SK-N-SH (cell line): Measurements from ENCODE around the gene ABHD12. TPM values are rescaled to one million over a fixed set of nuclear protein-coding genes. Genes with fewer than 3 reads are reported as not detected.

Experiments
- CTCF ChIA-PET: fragments of 300-600, 350-600 bp; formaldehyde crosslinking; extraction: SDS; loops from one replicate; lab custom pipeline; 2021; lab: Yijun Ruan, JAX
- POLR2A ChIA-PET: fragments of 350-600 bp; sonication (Branson Sonifier 250); formaldehyde crosslinking; extraction: SDS; loops from one replicate; lab custom pipeline; 2020; ENCODE audit warnings: antibody characterized with exemption, inconsistent platforms; lab: Yijun Ruan, JAX
- DNase-seq: peaks from one replicate; pipeline ENCODE4 v3.0.0; 2012
- H2AFZ ChIP-seq: fragments of 200-600 bp; sonication (generic); 2 replicates; pipeline ENCODE4 v1.8.1; 2016; ENCODE audit warnings: antibody characterized with exemption, mild to moderate bottlenecking, low read depth
- H3F3A ChIP-seq: fragments of 200-600 bp; sonication (generic); replicated peaks from 2 replicates; pipeline ENCODE3; 2016; ENCODE audit warnings: antibody characterized with exemption, mild to moderate bottlenecking; ENCODE audit not compliant: insufficient read depth
- H3K27ac ChIP-seq, 2 experiments: fragments of 200-500 bp in 1 of 2; fragments of 200-600 bp in 1 of 2; sonication (Bioruptor generic) in 1 of 2; sonication (generic), shearing (Covaris generic) in 1 of 2; 2 replicates each; pipeline versions ENCODE4 v1.5.1 to v1.6.1; 2014 to 2016; ENCODE audit warnings: low read depth in 2 of 2, inconsistent platforms in 1 of 2, low read length in 1 of 2, mild to moderate bottlenecking in 1 of 2, mixed read lengths in 1 of 2
- H3K27me3 ChIP-seq: fragments of 200-600 bp; sonication (generic), shearing (Covaris generic); 2 replicates; pipeline ENCODE4 v1.6.1; 2016; ENCODE audit warnings: mixed run types; ENCODE audit not compliant: insufficient read depth
- H3K36me3 ChIP-seq, 2 experiments: fragments of 200-500 bp in 1 of 2; fragments of 200-600 bp in 1 of 2; sonication (Bioruptor generic) in 1 of 2; sonication (generic) in 1 of 2; replicated peaks in 1 of 2; 2 replicates each; pipeline versions ENCODE3 to v1.5.1; 2014 to 2016; ENCODE audit warnings: low read length in 1 of 2, mild to moderate bottlenecking in 1 of 2; ENCODE audit not compliant: insufficient read depth in 2 of 2, control insufficient read depth in 1 of 2
- H3K4me1 ChIP-seq, 2 experiments: fragments of 200-500 bp in 1 of 2; fragments of 200-600 bp in 1 of 2; sonication (Bioruptor generic) in 1 of 2; sonication (generic), shearing (Covaris generic) in 1 of 2; 2 replicates each; pipeline versions ENCODE4 v1.5.1 to v1.6.1; 2014 to 2016; ENCODE audit warnings: low read depth in 1 of 2, low read length in 1 of 2, mixed run types in 1 of 2; ENCODE audit not compliant: insufficient read depth in 2 of 2, control insufficient read depth in 1 of 2
- H3K4me2 ChIP-seq: fragments of 200-600 bp; sonication (generic), shearing (Covaris generic); 2 replicates; pipeline ENCODE4 v1.6.1; 2017; ENCODE audit warnings: mixed run types
- H3K4me3 ChIP-seq, 2 experiments: fragments of 200-500 bp in 1 of 2; fragments of 200-600 bp in 1 of 2; sonication (Bioruptor generic) in 1 of 2; sonication (generic), shearing (Covaris generic) in 1 of 2; 2 replicates each; pipeline versions ENCODE4 v1.5.1 to v1.8.1; 2014 to 2016; ENCODE audit warnings: low read depth in 2 of 2, inconsistent platforms in 1 of 2, low read length in 1 of 2, mild to moderate bottlenecking in 1 of 2, mixed read lengths in 1 of 2, moderate library complexity in 1 of 2
- H3K79me2 ChIP-seq: fragments of 200-600 bp; sonication (generic); 2 replicates; pipeline ENCODE4 v1.8.1; 2017; ENCODE audit warnings: mild to moderate bottlenecking; ENCODE audit not compliant: insufficient read depth
- H3K9ac ChIP-seq: fragments of 200-600 bp; sonication (generic); 2 replicates; pipeline ENCODE4 v1.6.1; 2017; ENCODE audit warnings: mixed run types
- H3K9me2 ChIP-seq: fragments of 200-600 bp; sonication (generic); 2 replicates; pipeline ENCODE4 v1.6.1; 2017; ENCODE audit warnings: mixed run types
- H3K9me3 ChIP-seq: fragments of 200-600 bp; sonication (generic); 2 replicates; pipeline ENCODE4 v1.6.1; 2017; ENCODE audit warnings: mixed run types, mild to moderate bottlenecking, moderate library complexity
- H4K20me1 ChIP-seq: fragments of 200-600 bp; sonication (generic); 2 replicates; pipeline ENCODE4 v1.6.1; 2017; ENCODE audit warnings: mild to moderate bottlenecking, mixed run types; ENCODE audit not compliant: insufficient read depth
- CHD2 ChIP-seq: fragments of 150-350 bp; IDR thresholded peaks from 2 replicates; pipeline ENCODE4 v1.6.1; 2018; ENCODE audit warnings: low read length; ENCODE audit not compliant: partially characterized antibody
- ELF1 ChIP-seq: IDR thresholded peaks from 2 replicates; pipeline ENCODE4 v1.4.0; 2012
- EZH2phosphoT487 ChIP-seq: fragments of 200-600 bp; sonication (generic); IDR thresholded peaks from 2 replicates; pipeline ENCODE4 v1.6.1; 2017; ENCODE audit warnings: low read depth, mixed run types, mild to moderate bottlenecking, antibody characterized with exemption, moderate library complexity, borderline replicate concordance
- FOSL2 ChIP-seq: IDR thresholded peaks from 2 replicates; pipeline ENCODE4 v1.4.0; 2012; ENCODE audit warnings: low read depth, mild to moderate bottlenecking, moderate library complexity, borderline replicate concordance
- FOXJ3 ChIP-seq: sonication (generic); formaldehyde crosslinking; IDR thresholded peaks from 2 replicates; pipeline ENCODE4 v1.5.1; 2020; ENCODE audit warnings: mild to moderate bottlenecking, missing genetic modification reagents
- FOXM1 ChIP-seq: IDR thresholded peaks from 2 replicates; pipeline ENCODE4 v1.4.0; 2012; ENCODE audit warnings: low read depth, mild to moderate bottlenecking
- GATA2 ChIP-seq: sonication (generic); formaldehyde crosslinking; IDR thresholded peaks from 2 replicates; pipeline ENCODE4 v1.5.0; 2020; ENCODE audit warnings: mild to moderate bottlenecking, missing genetic modification reagents
- MEF2A ChIP-seq: IDR thresholded peaks from 2 replicates; pipeline ENCODE4 v1.4.0; 2012; ENCODE audit warnings: low read depth, borderline replicate concordance
- NFIC ChIP-seq: IDR thresholded peaks from 2 replicates; pipeline ENCODE4 v1.4.0; 2012; ENCODE audit warnings: borderline replicate concordance
- NRF1 ChIP-seq: IDR thresholded peaks from 2 replicates; pipeline ENCODE4 v1.6.1; 2012; ENCODE audit warnings: low read depth, mild to moderate bottlenecking, low read length
- POLR2AphosphoS5 ChIP-seq: IDR thresholded peaks from 2 replicates; pipeline ENCODE4 v1.6.1; 2012; ENCODE audit warnings: low read depth, low read length
- RAD21 ChIP-seq: IDR thresholded peaks from 2 replicates; pipeline ENCODE4 v1.6.1; 2012; ENCODE audit warnings: mild to moderate bottlenecking, low read length
- RCOR1 ChIP-seq: fragments of 150-350 bp; IDR thresholded peaks from 2 replicates; pipeline ENCODE4 v1.6.1; 2017; ENCODE audit warnings: antibody characterized with exemption, low read length
- RXRA ChIP-seq: IDR thresholded peaks from 2 replicates; pipeline ENCODE4 v1.4.0; 2012; ENCODE audit warnings: low read depth, mild to moderate bottlenecking, borderline replicate concordance
- SMC3 ChIP-seq: IDR thresholded peaks from 2 replicates; pipeline ENCODE4 v1.6.1; 2012; ENCODE audit warnings: low read depth, low read length, improper control_type of control experiment
- TAF1 ChIP-seq: IDR thresholded peaks from 2 replicates; pipeline ENCODE4 v1.6.1; 2012; ENCODE audit warnings: low read depth, mild to moderate bottlenecking, low read length, moderate library complexity, borderline replicate concordance
- TCF12 ChIP-seq: IDR thresholded peaks from 2 replicates; pipeline ENCODE4 v1.4.0; 2012
- TEAD4 ChIP-seq: IDR thresholded peaks from 2 replicates; pipeline ENCODE4 v1.4.0; 2012; ENCODE audit warnings: mild to moderate bottlenecking, borderline replicate concordance; ENCODE audit not compliant: insufficient read depth
- YY1 ChIP-seq: IDR thresholded peaks from 2 replicates; pipeline ENCODE4 v1.4.0; 2012; ENCODE audit warnings: low read depth, mild to moderate bottlenecking
- WGBS: methylation state at CpG from one replicate; pipeline ENCODE4 v1.1.6; 2017; ENCODE audit warnings: low lambda C conversion rate; 5-methylcytosine and 5-hydroxymethylcytosine counted together
- polyA plus RNA-seq, 3 experiments: library from polyadenylated mRNA; depleted of rRNA; stranded (reverse); fragments of >200 nt; gene quantifications; 2 replicates each; pipeline ENCODE4 v1.2.3, GENCODE V29; 2012
- TF ChIP-seq, protein P1 (sequence below): IDR thresholded peaks from 2 replicates; pipeline ENCODE4 v1.4.0; 2012; ENCODE audit warnings: low read depth, borderline replicate concordance
- TF ChIP-seq, protein P2 (sequence below): IDR thresholded peaks from 2 replicates; pipeline ENCODE4 v1.4.0; 2012; ENCODE audit warnings: low read depth, borderline replicate concordance
- TF ChIP-seq, protein P3 (sequence below): fragments of 150-350 bp; IDR thresholded peaks from 2 replicates; pipeline ENCODE4 v1.6.1; 2016; ENCODE audit warnings: mild to moderate bottlenecking, low read depth, low read length
- TF ChIP-seq, protein P4 (sequence below): IDR thresholded peaks from 2 replicates; pipeline ENCODE4; 2012
- TF ChIP-seq, protein P5 (sequence below): IDR thresholded peaks from 2 replicates; pipeline ENCODE4 v1.6.1; 2012; ENCODE audit warnings: mild to moderate bottlenecking, low read depth, low read length, moderate library complexity

Gene ABHD12
- polyA plus RNA-seq, 1 of the 3 experiments (the other 2 are of a cell fraction), result 33.5 TPM

DNA sequence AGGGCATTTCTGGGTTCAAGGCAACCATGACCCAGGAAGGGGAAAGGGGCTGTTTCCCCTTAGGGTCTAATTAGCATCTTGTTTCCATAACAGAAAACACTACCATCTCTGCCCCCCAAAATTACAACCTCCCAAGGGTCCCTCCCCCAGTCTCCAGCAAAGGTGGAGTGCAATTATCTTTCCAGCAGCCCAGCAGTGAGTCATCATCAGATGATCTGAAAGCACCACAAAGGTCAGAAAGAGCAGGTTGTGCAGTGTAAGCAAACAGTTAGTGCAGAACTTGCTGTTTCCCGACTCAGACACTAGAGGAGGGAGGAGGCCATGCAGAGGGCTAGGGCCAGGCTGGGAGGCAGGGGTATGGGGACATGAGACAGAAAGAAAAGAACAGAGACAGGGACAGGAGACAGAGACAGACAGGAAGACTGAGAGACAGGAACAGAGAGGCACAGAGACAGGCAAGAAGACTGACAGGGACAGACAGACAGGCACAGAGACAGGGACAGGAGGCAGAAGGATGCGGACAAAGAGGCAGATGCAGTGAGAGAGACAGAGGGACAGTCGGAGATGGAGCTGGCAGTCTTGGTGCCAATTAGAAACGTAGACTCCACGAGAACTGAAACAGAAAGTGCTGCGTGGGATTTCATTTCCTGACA, 80.2 kb downstream of the ABHD12 start:
- H3K9me3 ChIP-seq, result no peaks in the 10 kb centered on the region
- no peaks in the 10 kb centered on the region for H3K9me2 ChIP-seq
- H3K4me1 ChIP-seq, result peaks cover 27 to 35% of the 10 kb centered on the region in 2 experiments; a peak in 3 of 4 replicates
- H3K27me3 ChIP-seq, result no peaks in the 10 kb centered on the region
- POLR2A ChIA-PET, result interaction anchor here (1.4 kb wide), 1 partner anchor 97 kb away, joined by 3 read pairs; the partner anchor contains the start of gene GINS1
- peaks cover 0 to 6% of the 10 kb centered on the region in 2 experiments for H3K36me3 ChIP-seq
- no peaks in the 10 kb centered on the region for H4K20me1 ChIP-seq
- 23% methylated on average over 6 of the region's 6 CpGs for WGBS
- H3F3A ChIP-seq, result peaks cover 23% of the 10 kb centered on the region
- peak overlapping the region; percentile 75 for H3K9ac ChIP-seq
- peak overlapping the region; percentile 47 for H2AFZ ChIP-seq
- peak overlapping the region; percentile 77 for H3K4me2 ChIP-seq
- DNase-seq, result peak; percentile 81
- H3K4me3 ChIP-seq, result peak overlapping the region; percentile 20 to 45; a peak in 3 of 4 replicates
- CTCF ChIA-PET, result interaction anchor here (0.9 to 3.4 kb wide), 8 partner anchors 8 to 88 kb away, joined by 3 to 21 read pairs (median 5); no protein-coding TSS in a partner anchor
- H3K27ac ChIP-seq, result peak overlapping the region; percentile 90 to 91
- no peaks in the 10 kb centered on the region; the same call in 1 of the 2 replicates for H3K79me2 ChIP-seq
- TF ChIP-seq NFIC (peak; percentile 41; the same call in 1 of the 2 replicates), MEF2A (no peak), SMC3 (peak; percentile 59), RAD21 (peak; percentile 73), EZH2phosphoT487 (no peak), GATA2 (CRISPR knock-in tag) (no peak), TEAD4 (no peak), FOXJ3 (CRISPR knock-in tag) (no peak), RCOR1 (no peak), CHD2 (no peak), TCF12 (peak; percentile 47), TAF1 (no peak), POLR2AphosphoS5 (peak; percentile 38), FOSL2 (peak; percentile 91), YY1 (no peak; the same call in 1 of the 2 replicates), NRF1 (no peak), RXRA (peak; percentile 78; the same call in 1 of the 2 replicates), FOXM1 (no peak), ELF1 (no peak)
- TF ChIP-seq, protein P1, sequence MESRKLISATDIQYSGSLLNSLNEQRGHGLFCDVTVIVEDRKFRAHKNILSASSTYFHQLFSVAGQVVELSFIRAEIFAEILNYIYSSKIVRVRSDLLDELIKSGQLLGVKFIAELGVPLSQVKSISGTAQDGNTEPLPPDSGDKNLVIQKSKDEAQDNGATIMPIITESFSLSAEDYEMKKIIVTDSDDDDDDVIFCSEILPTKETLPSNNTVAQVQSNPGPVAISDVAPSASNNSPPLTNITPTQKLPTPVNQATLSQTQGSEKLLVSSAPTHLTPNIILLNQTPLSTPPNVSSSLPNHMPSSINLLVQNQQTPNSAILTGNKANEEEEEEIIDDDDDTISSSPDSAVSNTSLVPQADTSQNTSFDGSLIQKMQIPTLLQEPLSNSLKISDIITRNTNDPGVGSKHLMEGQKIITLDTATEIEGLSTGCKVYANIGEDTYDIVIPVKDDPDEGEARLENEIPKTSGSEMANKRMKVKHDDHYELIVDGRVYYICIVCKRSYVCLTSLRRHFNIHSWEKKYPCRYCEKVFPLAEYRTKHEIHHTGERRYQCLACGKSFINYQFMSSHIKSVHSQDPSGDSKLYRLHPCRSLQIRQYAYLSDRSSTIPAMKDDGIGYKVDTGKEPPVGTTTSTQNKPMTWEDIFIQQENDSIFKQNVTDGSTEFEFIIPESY, result no peak
- TF ChIP-seq, protein P2, sequence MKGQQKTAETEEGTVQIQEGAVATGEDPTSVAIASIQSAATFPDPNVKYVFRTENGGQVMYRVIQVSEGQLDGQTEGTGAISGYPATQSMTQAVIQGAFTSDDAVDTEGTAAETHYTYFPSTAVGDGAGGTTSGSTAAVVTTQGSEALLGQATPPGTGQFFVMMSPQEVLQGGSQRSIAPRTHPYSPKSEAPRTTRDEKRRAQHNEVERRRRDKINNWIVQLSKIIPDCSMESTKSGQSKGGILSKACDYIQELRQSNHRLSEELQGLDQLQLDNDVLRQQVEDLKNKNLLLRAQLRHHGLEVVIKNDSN, result peak; percentile 29; the same call in 1 of the 2 replicates
- TF ChIP-seq, protein P3, sequence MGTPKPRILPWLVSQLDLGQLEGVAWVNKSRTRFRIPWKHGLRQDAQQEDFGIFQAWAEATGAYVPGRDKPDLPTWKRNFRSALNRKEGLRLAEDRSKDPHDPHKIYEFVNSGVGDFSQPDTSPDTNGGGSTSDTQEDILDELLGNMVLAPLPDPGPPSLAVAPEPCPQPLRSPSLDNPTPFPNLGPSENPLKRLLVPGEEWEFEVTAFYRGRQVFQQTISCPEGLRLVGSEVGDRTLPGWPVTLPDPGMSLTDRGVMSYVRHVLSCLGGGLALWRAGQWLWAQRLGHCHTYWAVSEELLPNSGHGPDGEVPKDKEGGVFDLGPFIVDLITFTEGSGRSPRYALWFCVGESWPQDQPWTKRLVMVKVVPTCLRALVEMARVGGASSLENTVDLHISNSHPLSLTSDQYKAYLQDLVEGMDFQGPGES, result no peak
- TF ChIP-seq, protein P4, sequence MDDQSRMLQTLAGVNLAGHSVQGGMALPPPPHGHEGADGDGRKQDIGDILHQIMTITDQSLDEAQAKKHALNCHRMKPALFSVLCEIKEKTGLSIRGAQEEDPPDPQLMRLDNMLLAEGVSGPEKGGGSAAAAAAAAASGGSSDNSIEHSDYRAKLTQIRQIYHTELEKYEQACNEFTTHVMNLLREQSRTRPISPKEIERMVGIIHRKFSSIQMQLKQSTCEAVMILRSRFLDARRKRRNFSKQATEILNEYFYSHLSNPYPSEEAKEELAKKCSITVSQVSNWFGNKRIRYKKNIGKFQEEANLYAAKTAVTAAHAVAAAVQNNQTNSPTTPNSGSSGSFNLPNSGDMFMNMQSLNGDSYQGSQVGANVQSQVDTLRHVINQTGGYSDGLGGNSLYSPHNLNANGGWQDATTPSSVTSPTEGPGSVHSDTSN, result 0 out of 2 replicates have a peak, but pooled peaks have one; percentile 38
- TF ChIP-seq, protein P5, sequence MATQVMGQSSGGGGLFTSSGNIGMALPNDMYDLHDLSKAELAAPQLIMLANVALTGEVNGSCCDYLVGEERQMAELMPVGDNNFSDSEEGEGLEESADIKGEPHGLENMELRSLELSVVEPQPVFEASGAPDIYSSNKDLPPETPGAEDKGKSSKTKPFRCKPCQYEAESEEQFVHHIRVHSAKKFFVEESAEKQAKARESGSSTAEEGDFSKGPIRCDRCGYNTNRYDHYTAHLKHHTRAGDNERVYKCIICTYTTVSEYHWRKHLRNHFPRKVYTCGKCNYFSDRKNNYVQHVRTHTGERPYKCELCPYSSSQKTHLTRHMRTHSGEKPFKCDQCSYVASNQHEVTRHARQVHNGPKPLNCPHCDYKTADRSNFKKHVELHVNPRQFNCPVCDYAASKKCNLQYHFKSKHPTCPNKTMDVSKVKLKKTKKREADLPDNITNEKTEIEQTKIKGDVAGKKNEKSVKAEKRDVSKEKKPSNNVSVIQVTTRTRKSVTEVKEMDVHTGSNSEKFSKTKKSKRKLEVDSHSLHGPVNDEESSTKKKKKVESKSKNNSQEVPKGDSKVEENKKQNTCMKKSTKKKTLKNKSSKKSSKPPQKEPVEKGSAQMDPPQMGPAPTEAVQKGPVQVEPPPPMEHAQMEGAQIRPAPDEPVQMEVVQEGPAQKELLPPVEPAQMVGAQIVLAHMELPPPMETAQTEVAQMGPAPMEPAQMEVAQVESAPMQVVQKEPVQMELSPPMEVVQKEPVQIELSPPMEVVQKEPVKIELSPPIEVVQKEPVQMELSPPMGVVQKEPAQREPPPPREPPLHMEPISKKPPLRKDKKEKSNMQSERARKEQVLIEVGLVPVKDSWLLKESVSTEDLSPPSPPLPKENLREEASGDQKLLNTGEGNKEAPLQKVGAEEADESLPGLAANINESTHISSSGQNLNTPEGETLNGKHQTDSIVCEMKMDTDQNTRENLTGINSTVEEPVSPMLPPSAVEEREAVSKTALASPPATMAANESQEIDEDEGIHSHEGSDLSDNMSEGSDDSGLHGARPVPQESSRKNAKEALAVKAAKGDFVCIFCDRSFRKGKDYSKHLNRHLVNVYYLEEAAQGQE, result 0 out of 2 replicates have a peak, but pooled peaks have one; percentile 18
